NCI-H446 (cell line): ENCODE data around the gene TMSB10.
"Not testable (repeated sequence)": the region's sequence is repeated elsewhere in the genome, so short reads cannot be mapped to it uniquely, and the experiment has no call there.

Experiments used
- DNase-seq, 2 experiments: peaks; one replicate each; lab custom pipeline; 2025; lab: John Stamatoyannopoulos, UW

TMSB10 gene

DNA sequence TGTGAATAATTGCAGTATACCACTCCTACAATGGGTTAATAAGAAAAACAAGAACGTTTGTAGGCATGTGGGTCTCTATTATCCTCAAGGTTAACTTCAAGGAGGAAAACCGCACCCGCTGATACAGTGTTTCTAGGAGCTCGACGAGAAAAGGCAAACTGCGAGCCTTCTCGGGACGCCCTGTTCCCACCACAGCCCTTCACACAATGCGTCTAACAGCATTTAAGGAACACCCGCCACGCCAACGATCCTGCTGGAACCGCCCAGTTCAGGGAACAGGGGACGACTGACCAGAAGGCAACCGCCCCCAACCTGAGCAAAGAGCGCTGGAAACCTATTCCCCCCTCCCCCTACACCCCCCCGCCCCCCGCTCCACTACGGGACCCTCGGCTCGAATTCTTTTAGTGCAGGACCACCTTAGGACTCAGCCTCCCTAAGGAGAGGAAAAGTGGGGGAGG is 710 bp upstream of the TMSB10 start:
- DNase-seq: no peak

DNA sequence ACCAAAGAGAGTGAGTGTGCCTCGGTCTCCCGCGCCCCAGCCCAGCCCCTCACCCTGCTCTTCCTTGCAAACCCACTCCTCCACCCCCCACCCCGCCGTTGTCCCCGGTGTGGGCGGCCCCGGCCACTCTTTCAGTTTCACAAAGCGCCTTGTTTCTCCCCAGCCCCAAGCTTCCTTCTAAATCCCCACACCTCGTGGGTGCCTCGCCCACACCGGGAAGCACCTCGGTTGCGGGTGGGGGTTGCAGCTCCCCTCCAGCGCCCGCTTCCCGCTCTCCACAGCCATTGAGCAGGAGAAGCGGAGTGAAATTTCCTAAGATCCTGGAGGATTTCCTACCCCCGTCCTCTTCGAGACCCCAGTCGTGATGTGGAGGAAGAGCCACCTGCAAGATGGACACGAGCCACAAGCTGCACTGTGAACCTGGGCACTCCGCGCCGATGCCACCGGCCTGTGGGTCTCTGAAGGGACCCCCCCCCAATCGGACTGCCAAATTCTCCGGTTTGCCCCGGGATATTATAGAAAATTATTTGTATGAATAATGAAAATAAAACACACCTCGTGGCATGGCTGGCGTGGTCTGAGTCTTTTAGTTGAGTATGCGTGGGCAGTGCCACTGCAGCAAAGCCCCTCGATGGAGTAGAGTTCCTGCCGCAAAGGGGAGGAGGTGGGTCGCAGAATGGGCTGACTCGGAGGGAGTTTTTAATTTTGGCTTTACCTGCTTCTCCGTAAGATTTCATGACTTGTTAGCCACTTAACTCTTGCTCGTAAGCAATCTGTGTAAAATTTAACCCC is 848 bp downstream of the TMSB10 start:
- DNase-seq: no peak

GRCh38 chr2:84906900-84907714 is 1.7 kb downstream of the TMSB10 start:
- peak in 1 of 2 experiments; percentile 25 for DNase-seq

DNA sequence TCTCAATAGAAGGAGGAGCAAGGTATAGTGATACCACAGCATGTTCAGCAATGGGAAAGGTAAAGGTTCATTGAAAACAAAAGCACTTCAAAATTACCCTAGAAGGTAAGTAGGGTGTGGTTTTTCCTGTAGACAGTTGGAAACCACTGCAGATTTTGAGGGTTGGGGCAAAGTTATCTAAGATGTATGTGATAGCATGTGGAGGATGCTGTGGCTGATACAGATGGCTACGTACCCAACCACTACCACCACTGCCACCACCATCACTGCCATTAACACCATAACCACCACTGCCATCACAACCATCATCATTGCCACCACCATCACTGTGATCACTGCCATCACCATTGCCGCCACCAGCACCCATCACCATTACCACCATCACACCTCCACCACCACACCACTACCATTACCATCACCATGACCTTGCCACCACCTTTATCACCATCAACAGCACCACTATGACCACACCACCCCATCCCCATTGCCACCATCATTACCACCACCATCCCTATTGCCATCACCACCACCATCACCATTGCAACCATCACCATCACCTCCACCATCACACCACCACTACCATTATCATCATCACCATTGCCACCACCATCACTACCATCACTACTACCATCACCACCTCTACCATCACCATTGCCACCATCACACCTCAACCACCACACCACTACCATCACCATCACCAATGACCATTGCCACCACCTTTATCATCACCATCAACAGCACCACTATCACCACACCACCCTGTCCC is 3.7 kb downstream of the TMSB10 start:
- no peak for DNase-seq

DNA sequence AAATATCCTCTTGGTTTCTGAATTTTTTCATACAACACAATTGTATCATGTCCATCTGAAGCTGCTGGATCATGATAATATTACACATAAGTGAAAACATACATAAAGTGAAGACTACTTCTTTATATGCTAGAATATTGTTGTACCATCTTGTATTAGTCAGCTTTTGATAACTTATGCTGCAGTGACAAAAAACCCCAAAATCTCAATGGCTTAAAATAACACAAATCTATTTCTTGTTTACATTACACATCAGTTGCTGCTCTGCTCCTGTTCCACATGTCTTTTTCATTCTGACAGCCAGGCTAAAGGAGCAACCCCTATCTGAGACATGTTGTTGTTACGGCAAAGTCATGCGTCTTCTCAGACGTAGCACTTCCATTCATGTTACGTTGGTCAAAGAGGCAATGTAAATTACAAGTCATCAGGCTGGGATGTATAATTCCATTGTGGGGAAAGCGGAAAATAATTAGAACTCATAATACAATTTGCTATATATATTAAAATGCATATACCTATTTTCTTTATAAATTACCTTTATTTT is 5.8 kb downstream of the TMSB10 start:
- DNase-seq: no peak

DNA sequence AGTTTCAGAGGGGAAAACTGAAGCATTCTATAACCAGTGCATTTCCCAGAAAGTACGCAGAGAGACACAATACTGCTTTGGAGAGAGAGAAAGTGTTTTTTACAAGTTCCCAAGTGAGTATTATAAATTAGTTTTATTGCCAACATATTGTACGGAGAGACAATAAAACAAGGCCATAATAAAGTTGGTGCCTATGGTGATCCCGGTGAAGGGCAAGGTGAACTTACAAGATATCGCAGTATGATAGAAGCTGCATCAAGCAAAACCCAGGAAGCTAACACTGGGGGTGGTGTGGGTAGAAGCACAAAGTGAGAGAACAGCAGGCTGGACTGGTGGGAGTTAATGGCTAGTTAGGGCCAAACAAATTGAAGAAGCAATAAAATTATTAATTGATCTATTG is 7.5 kb downstream of the TMSB10 start:
- no peak for DNase-seq

DNA sequence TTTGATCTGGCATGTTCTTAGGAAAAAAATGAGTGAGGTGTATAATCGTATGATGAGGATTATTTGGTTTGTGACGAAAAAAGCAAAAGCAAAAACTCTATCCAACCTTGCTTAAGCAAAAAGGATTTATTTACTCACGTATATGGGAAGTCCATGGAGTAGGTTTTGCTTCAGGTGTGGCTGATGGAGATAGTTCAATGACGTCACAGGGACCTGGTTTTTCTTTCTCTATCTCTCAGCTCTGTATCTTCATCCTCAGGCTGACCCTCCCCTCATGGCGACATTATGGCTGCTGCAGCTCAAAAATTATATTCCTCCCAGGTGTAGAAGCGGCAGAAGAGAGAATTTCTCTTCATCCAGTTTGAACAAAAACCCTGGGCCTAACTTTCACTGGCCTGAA is 8.9 kb downstream of the TMSB10 start:
- DNase-seq: no peak

GRCh38 chr2:84915675-84916074 is 10.2 kb downstream of the TMSB10 start:
- DNase-seq: not testable (repeated sequence)

- not testable (repeated sequence) for DNase-seq
Observed at GRCh38 chr2:84917821-84918220, 12.4 kb downstream of the TMSB10 start.

DNA sequence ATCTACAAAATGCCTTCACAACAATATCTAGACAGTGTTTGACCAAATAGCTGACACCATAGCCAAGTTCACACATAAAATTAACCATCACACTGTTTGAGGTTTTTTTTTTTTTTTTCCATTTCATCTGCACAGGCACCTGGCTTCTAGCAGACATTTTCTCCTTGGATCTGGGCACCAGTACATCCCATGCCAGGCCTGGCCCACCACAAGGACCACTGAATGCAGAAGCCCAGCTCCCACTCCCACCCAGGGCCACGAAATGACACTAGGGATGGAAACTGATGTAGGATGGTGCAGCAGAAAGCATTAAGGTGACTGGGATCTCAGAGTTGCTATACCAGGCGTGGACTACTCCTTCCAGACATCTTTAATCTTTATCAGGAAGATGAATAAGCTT is 13.0 kb downstream of the TMSB10 start:
- no peak for DNase-seq

DNA sequence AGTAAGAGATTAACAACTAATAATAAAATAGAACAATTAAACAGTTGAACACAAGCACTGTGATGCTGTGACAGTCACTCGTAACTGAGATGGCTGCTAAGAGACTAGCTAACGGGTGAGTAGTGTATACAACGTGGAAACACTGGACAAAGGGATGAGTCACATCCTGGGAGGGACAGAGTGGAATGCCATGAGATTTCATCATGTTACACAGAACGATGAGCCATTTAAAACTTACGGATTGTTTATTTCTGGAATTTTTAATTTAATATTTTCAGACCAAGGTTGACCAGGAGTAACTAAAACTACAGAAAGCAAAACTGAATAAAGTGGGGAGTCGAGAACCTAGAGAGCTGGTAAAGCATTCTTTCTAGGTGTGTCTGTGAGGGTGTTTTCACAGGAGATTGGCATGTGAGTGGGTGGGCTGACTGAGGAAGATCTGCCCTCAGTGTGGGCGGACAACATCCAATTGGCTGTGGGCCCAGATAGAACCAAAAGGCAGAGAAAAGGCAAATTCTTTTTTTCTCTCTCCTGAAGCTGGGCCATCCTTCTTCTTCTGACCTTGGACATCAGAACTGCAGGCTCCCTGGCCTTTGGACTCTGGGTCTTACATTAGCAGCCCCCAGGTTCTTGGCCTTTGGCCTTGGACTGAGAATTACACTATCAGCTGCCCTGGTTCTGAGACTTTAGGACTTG is 14.6 kb downstream of the TMSB10 start:
- no peak for DNase-seq

DNA sequence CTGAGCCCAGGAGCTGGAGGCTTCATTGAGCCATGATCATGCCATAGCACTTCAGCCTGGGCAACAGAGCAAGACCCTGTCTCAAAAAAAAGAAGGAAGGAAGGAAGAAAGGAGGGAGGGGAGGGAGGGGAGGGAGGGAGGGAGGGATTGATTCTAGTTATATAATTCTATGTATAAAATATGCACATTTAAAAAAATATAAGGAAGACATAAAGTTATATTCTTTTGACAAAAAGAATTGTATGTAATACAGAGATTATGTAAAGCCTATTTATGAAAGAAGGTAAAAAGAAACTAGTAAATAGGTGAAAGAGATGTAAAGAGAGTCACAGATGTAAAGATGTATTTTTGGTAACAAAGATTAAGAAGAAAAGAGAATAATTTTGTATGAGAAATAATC is 17.6 kb downstream of the TMSB10 start:
- no peak for DNase-seq

DNA sequence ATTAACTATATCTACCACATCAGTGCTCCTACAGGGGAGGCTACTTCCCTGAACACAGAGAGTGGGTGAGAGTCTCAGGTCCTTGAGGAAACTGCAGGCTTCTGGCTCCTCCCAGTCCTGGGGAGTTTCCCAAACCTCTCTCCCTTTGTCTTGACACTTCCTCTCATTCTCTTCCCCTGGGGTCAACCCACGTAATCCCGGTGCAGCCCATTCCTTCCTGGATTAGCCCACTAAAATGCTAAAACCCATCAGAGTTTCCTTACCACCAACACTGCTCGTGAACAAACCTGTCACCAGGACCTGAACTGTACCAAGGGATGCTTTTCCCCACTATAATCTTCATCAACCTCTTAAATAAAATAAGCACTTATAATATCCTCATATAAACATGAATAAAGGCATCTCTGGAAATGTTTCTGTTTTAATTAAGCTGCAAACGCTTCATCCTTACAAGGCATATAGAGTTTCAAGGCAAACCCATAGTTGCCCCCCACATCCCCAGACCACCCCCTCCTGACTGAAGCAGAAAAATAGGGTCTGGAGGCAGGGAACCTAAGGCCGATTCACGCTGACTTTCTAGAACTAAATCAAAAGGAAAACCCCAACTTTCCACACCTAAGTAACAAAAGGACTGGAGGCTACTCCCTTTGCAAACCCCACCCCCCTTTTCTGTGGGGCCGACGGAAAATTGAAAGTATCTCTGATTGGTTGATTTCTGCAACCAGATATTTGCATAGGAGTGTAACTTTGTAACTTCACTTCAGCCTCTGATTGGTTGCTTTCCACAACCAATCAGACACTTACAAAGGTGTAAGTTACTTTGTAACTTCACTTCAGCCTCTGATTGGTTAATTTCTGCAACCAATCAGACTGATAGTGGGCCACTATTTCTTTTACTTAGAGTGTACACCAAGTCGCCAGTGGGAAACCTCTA is 19.0 kb downstream of the TMSB10 start:
- DNase-seq: no peak

GRCh38 chr2:84925336-84925723 is 19.9 kb downstream of the TMSB10 start:
- no peak for DNase-seq

DNA sequence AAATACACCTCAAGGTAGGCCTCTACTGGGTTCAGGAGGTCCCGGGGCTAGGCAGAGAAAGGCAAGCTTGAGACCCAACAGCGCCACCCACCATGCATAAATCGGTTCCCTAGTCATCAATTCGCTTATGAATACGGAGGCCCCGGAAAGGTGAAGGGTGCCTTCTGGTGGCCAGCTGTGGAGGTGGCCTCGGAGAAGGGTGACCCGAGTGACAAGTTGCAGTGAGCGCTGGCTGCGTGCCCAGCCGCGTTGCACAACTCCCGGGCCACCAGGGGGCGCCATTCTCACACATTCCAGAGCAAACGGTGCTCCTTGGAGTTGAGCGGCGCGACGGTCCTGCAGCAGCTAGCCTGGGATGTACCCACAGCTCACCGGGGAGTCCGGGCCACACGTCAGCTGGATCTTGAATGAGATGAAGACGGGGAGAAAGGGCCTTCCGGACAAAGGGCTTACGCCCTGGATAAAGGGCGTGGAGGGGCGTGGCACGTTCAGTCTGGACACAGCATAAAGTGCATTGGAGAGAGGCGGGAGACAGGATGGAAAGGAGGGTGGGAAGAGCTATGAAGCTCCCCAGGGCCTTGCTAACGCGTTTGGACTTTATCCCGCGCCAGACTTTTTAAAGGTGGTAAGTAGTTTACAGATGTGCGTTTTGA is 20.4 kb downstream of the TMSB10 start:
- peak; percentile 39 to 86 for DNase-seq

- no peak for DNase-seq
Observed at GRCh38 chr2:84927275-84927627, 21.8 kb downstream of the TMSB10 start.

DNA sequence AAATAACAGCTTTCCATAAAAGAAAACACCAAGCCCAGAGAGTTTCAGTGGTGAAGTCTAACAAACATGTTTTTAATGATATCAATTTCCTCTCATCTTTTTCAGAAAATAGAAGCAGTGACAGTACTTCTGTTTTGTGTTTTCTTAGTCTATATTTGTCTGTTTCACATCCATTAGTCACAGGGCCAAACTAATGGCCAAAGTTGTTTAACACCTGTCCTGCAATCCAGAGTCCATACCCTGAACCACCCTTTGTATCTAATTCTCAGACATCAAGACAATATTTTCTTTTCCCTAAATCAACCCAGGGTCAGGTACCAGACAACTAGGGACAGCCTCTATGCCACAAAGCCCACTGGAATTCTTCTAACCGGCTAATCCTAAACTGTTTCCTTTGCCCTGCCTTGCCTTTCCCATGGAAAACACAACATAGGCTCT is 25.9 kb downstream of the TMSB10 start:
- DNase-seq: no peak

GRCh38 chr2:84938194-84938879 is 32.9 kb downstream of the TMSB10 start:
- DNase-seq: no peak

- no peak for DNase-seq
Observed at GRCh38 chr2:84939426-84940087, 34.1 kb downstream of the TMSB10 start.
